NCI-H1092 treated with DMSO at 0.1 percent for 48 hours (cell line): ENCODE data around the gene RHOV.

Source experiments
- DNase-seq: peaks from one replicate; lab custom pipeline; 2025; lab: John Stamatoyannopoulos, UW

The RHOV gene

GRCh38 chr15:40904552-40905201, 30.6 kb upstream of the RHOV start:
- DNase-seq, result no peak

- DNase-seq, result no peak
These were observed 28.8 kb upstream of the RHOV start for GRCh38 chr15:40902605-40903561.

GRCh38 chr15:40901053-40901443, 27.0 kb upstream of the RHOV start:
- DNase-seq, result no peak

- DNase-seq, result no peak
These were observed 26.4 kb upstream of the RHOV start for GRCh38 chr15:40900256-40901052.

GRCh38 chr15:40899536-40900207, 25.6 kb upstream of the RHOV start:
- no peak for DNase-seq

GRCh38 chr15:40894681-40895448, 20.8 kb upstream of the RHOV start:
- DNase-seq, result peak; percentile 44

GRCh38 chr15:40893733-40894680, 20.0 kb upstream of the RHOV start, which contains the start of gene VPS18:
TSS of gene VPS18 (plus strand) at chr15:40894450. CDS start at chr15:40894769, 319 bp downstream.
- peak; percentile 90 for DNase-seq

- no peak for DNase-seq
These were observed 19.1 kb upstream of the RHOV start for GRCh38 chr15:40893019-40893670.

- DNase-seq, result no peak
These were observed 18.5 kb upstream of the RHOV start for GRCh38 chr15:40892447-40893012.

- peak; percentile 34 for DNase-seq
These were observed 17.9 kb upstream of the RHOV start for GRCh38 chr15:40891810-40892446.

GRCh38 chr15:40891138-40891537, 17.1 kb upstream of the RHOV start:
- no peak for DNase-seq

- DNase-seq, result no peak
These were observed 15.1 kb upstream of the RHOV start for GRCh38 chr15:40889112-40889511.

- no peak for DNase-seq
These were observed 12.6 kb upstream of the RHOV start for GRCh38 chr15:40886586-40886985.

- DNase-seq, result no peak
These were observed 7.3 kb upstream of the RHOV start for GRCh38 chr15:40881351-40881750.

GRCh38 chr15:40879609-40880008, 5.6 kb upstream of the RHOV start:
- DNase-seq, result no peak

- no peak for DNase-seq
These were observed 4.8 kb upstream of the RHOV start for GRCh38 chr15:40878785-40879184.

- DNase-seq, result no peak
These were observed 3.7 kb upstream of the RHOV start for GRCh38 chr15:40877694-40878093.

- no peak for DNase-seq
These were observed 2.1 kb upstream of the RHOV start for GRCh38 chr15:40875991-40876730.
